ENCODE results near the gene OR51S1.

The OR51S1 gene

GRCh38 chr11:4798427-4799183 lies 50.4 kb downstream of the OR51S1 start:
- Histone ChIP-seq H3K9me3 (ENCODE audit: control insufficient read depth, low read length) (no peaks in the 10 kb centered on the region), H2BK120ac (ENCODE audit: low read depth, low read length) (no peak overlapping the region), H3K9ac (ENCODE audit: low read length) (no peak overlapping the region), H3K4me2 (ENCODE audit: low read length, poor library complexity, severe bottlenecking) (no peak overlapping the region), H3K23ac (ENCODE audit: low read length in 2 of 2) (no peak overlapping the region), H3K36me3 (ENCODE audit: control insufficient read depth in 1 of 2, insufficient read depth in 2 of 2, low read depth in 1 of 2, low read length in 2 of 2) (no peaks in the 10 kb centered on the region), H3K4ac (ENCODE audit: low read depth in 1 of 2, low read length in 2 of 2) (no peak overlapping the region), H2AFZ (ENCODE audit: low read depth, low read length) (no peak overlapping the region), H3K14ac (ENCODE audit: low read length in 2 of 2) (no peak overlapping the region), H3K18ac (ENCODE audit: low read depth in 1 of 2, low read length in 2 of 2) (no peak overlapping the region), H3K4me1 (ENCODE audit: control insufficient read depth, insufficient read depth, low read depth, low read length) (no peaks in the 10 kb centered on the region), H3K79me1 (replicated peaks; ENCODE audit: low read length, poor library complexity, severe bottlenecking) (no peaks in the 10 kb centered on the region), H4K91ac (ENCODE audit: low read length) (no peak overlapping the region), H2BK5ac (ENCODE audit: low read depth, low read length, poor library complexity, severe bottlenecking) (no peak overlapping the region), H2BK15ac (ENCODE audit: low read depth, poor library complexity, severe bottlenecking) (no peak overlapping the region), H3K27ac (ENCODE audit: low read length, poor library complexity, severe bottlenecking) (no peak overlapping the region), H4K8ac (ENCODE audit: low read length) (no peak overlapping the region), H2AK5ac (ENCODE audit: low read length, severe bottlenecking) (no peak overlapping the region), H2BK12ac (ENCODE audit: low read length in 2 of 2) (no peak overlapping the region), H3K4me3 (ENCODE audit: insufficient read depth in 1 of 2, low read depth in 1 of 2, low read length in 2 of 2) (no peak overlapping the region), H3K27me3 (ENCODE audit: control insufficient read depth in 1 of 2, insufficient read depth in 1 of 2, low read length in 2 of 2) (no peaks in the 10 kb centered on the region)
- DNase-seq: no peak
- WGBS: 65% methylated on average over 5 of the region's 6 CpGs

All from mesenchymal stem cell (in vitro differentiated cells and primary cell).